NCI-H2196 treated with DMSO at 0.1 percent for 48 hours (cell line): ENCODE data around the gene RPL22.
A peak's percentile ranks its signal among the peaks of the same experiment; 100 is the strongest.

Source experiments
- DNase-seq: peaks from one replicate; lab custom pipeline; 2025; ENCODE audit not compliant: unreplicated experiment; lab: John Stamatoyannopoulos, UW

RPL22 gene

GRCh38 chr1:6199298-6200187, at the start of gene RPL22:
Gene RPL22, minus strand, starts transcription at chr1:6199595. Its CDS starts 22 bp downstream, at chr1:6199573.
- DNase-seq: peak; percentile 98

- DNase-seq: no peak
Measured at GRCh38 chr1:6248161-6248776, 48.9 kb upstream of the RPL22 start.

- no peak for DNase-seq
Measured at GRCh38 chr1:6247651-6248050, 48.3 kb upstream of the RPL22 start.

- peak; percentile 90 for DNase-seq
Measured at GRCh38 chr1:6246497-6247467, 47.4 kb upstream of the RPL22 start.

- DNase-seq: peak; percentile 83
Measured at GRCh38 chr1:6245869-6246496, 46.6 kb upstream of the RPL22 start.

GRCh38 chr1:6245086-6245868, 45.9 kb upstream of the RPL22 start:
- peak; percentile 78 for DNase-seq

- no peak for DNase-seq
Measured at GRCh38 chr1:6244401-6245049, 45.1 kb upstream of the RPL22 start.

- no peak for DNase-seq
Measured at GRCh38 chr1:6243993-6244392, 44.6 kb upstream of the RPL22 start, which contains the start of gene HES3. Gene HES3, plus strand, starts transcription at chr1:6244179. Its CDS starts 187 bp downstream, at chr1:6244366.

GRCh38 chr1:6243053-6243834, 43.8 kb upstream of the RPL22 start:
- DNase-seq: no peak

- DNase-seq: no peak
Measured at GRCh38 chr1:6241887-6242740, 42.7 kb upstream of the RPL22 start.

GRCh38 chr1:6241107-6241886, 41.9 kb upstream of the RPL22 start:
- DNase-seq: no peak

- no peak for DNase-seq
Measured at GRCh38 chr1:6239950-6240768, 40.8 kb upstream of the RPL22 start.

GRCh38 chr1:6239213-6239752, 39.9 kb upstream of the RPL22 start:
- no peak for DNase-seq

- DNase-seq: no peak
Measured at GRCh38 chr1:6237093-6237492, 37.7 kb upstream of the RPL22 start.

GRCh38 chr1:6235296-6235677, 35.9 kb upstream of the RPL22 start:
- DNase-seq: no peak
